Measurements from ENCODE around the gene RASL12.
A peak's percentile ranks its signal among the peaks of the same experiment; 100 is the strongest.

DNA sequence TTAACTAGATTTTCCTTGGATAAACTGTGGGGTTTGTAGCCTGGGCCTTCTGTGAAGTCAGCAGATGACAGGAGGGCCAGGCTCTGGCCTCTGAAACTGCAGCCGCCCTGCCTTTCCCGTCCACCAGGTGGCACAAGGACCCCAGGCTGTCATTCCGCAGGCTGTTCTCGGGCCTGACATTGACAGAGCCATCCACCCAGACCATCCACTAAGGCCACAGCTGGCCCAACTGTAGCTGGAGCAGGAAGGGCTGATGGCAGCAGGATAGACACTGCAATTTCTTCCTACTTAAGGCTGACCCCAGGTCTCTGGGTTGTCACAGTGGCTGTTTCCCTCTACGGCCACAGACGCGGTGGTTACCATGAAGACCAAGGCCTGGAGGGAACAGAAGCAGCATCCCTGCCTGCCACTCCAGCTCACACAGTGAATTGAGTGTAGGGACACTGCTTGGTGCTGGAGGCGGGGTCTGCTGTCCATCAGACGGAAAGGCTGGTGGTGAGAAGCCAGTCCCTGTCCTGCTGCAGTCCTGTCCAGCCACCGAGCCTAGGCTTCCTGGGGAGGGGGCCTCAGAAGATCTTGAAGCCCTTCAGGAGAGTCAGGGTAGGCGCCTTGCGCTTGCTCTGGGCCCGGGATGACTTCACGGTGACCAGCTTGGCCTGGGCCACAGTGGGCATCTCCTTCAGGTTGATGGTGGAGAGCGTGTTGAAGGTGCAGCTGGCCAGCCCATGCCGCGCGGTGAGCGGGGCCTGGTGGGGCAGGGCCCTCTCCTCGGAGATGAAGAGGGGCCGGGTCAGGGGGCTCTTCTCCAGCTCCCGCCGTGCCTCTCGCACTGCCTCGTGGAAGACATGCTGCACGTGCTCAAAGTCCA, 13.2 kb downstream of the RASL12 start:
- TF ChIP-seq CTCF (IDR thresholded peaks at IDR 0.05) (peak; percentile 81 to 96 (median 92)), POLR2A (IDR thresholded peaks at IDR 0.05) (no peak)
